HG02884 (cell line): Measurements from ENCODE around the gene FLG2.

Source experiments
- ATAC-seq: cut with Tn5 transposase; IDR thresholded peaks from one replicate; pipeline ENCODE4 v1.9.1; 2021; ENCODE audit warnings: mild to moderate bottlenecking, moderate library complexity; ENCODE audit not compliant: unreplicated experiment

FLG2 gene

GRCh38 chr1:152359906-152360305, at the start of gene FLG2:
Gene FLG2, minus strand, starts transcription at chr1:152360006. Its CDS starts 1,122 bp downstream, at chr1:152358884.
- no peak for ATAC-seq

- ATAC-seq, result no peak
Measured at GRCh38 chr1:152408664-152409063, 48.9 kb upstream of the FLG2 start.

GRCh38 chr1:152398812-152399698, 39.2 kb upstream of the FLG2 start:
- ATAC-seq, result no peak

GRCh38 chr1:152397474-152397873, 37.7 kb upstream of the FLG2 start:
- no peak for ATAC-seq

GRCh38 chr1:152394151-152394550, 34.3 kb upstream of the FLG2 start:
- ATAC-seq, result no peak

- ATAC-seq, result no peak
Measured at GRCh38 chr1:152392909-152393308, 33.1 kb upstream of the FLG2 start.

GRCh38 chr1:152388889-152389288, 29.1 kb upstream of the FLG2 start:
- ATAC-seq, result no peak

GRCh38 chr1:152386940-152387339, 27.1 kb upstream of the FLG2 start:
- ATAC-seq, result no peak

- no peak for ATAC-seq
Measured at GRCh38 chr1:152380932-152381331, 21.1 kb upstream of the FLG2 start.

- no peak for ATAC-seq
Measured at GRCh38 chr1:152374451-152374850, 14.6 kb upstream of the FLG2 start.

- no peak for ATAC-seq
Measured at GRCh38 chr1:152372672-152373071, 12.9 kb upstream of the FLG2 start.

GRCh38 chr1:152367436-152367835, 7.6 kb upstream of the FLG2 start:
- no peak for ATAC-seq

- ATAC-seq, result no peak
Measured at GRCh38 chr1:152356736-152357135, 3.1 kb downstream of the FLG2 start.

- ATAC-seq, result no peak
Measured at GRCh38 chr1:152349611-152350010, 10.2 kb downstream of the FLG2 start.

- ATAC-seq, result no peak
Measured at GRCh38 chr1:152348447-152348846, 11.4 kb downstream of the FLG2 start.

GRCh38 chr1:152347116-152347728, 12.6 kb downstream of the FLG2 start:
- ATAC-seq, result no peak

- ATAC-seq, result no peak
Measured at GRCh38 chr1:152344438-152344837, 15.4 kb downstream of the FLG2 start.

GRCh38 chr1:152343006-152343405, 16.8 kb downstream of the FLG2 start:
- no peak for ATAC-seq

GRCh38 chr1:152335399-152335798, 24.4 kb downstream of the FLG2 start:
- ATAC-seq, result no peak

- no peak for ATAC-seq
Measured at GRCh38 chr1:152328801-152329391, 30.9 kb downstream of the FLG2 start.

GRCh38 chr1:152325111-152325510, 34.7 kb downstream of the FLG2 start, which contains the start of gene FLG:
Gene FLG, minus strand, starts transcription at chr1:152325239. Its CDS starts 9,783 bp downstream, at chr1:152315456.
- no peak for ATAC-seq

GRCh38 chr1:152313970-152314369, 45.8 kb downstream of the FLG2 start:
- ATAC-seq, result no peak
